ENCODE measurements around the gene NOL4L.

GRCh38 chr20:32628960-32629530 is 43.9 kb upstream of the NOL4L start:
- TF ChIP-seq CTCF (IDR thresholded peaks at IDR 0.05) (no peak), POLR2AphosphoS5 (IDR thresholded peaks at IDR 0.05) (no peak), POLR2A (IDR thresholded peaks at IDR 0.05) (no peak)
